GM12875 (cell line): ENCODE results near the gene INA.

Experiments
- H3K4me3 ChIP-seq: one replicate; pipeline ENCODE4 v1.5.1; 2011; ENCODE audit warnings: low read depth, low read length, control low read depth
- TF ChIP-seq, protein P1 (sequence below): IDR thresholded peaks from 2 replicates; pipeline ENCODE4 v1.5.1; 2011; ENCODE audit warnings: low read depth, mild to moderate bottlenecking, control low read depth, inconsistent platforms, low read length, moderate library complexity, borderline replicate concordance; ENCODE audit not compliant: insufficient read depth

INA gene

DNA sequence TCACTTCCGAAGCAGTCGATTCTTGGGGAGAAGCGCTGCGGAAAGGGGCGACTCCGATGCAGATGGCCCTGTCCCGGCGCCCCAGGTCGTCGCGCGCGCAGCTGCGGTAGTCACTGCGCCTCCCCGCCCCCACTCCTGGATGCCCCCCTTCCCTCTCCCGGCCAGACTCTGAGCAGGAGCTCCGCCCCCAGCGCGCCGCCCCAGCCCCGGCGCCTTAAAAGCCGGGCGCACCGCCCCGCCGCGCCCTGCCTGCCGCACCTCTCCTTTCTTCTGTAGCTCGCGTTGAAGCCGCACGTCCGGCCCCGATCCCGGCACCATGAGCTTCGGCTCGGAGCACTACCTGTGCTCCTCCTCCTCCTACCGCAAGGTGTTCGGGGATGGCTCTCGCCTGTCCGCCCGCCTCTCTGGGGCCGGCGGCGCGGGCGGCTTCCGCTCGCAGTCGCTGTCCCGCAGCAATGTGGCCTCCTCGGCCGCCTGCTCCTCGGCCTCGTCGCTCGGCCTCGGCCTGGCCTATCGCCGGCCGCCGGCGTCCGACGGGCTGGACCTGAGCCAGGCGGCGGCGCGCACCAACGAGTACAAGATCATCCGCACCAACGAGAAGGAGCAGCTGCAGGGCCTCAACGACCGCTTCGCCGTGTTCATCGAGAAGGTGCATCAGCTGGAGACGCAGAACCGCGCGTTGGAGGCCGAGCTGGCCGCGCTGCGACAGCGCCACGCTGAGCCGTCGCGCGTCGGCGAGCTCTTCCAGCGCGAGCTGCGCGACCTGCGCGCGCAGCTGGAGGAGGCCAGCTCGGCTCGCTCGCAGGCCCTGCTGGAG lies at the start of gene INA:
INA (plus strand) TSS at position 243 of the 817 bp plus-strand sequence; CDS start at position 317, 74 bp downstream.
- peak within 1 kb of the TSS; percentile 31 for H3K4me3 ChIP-seq
- TF ChIP-seq, protein P1, sequence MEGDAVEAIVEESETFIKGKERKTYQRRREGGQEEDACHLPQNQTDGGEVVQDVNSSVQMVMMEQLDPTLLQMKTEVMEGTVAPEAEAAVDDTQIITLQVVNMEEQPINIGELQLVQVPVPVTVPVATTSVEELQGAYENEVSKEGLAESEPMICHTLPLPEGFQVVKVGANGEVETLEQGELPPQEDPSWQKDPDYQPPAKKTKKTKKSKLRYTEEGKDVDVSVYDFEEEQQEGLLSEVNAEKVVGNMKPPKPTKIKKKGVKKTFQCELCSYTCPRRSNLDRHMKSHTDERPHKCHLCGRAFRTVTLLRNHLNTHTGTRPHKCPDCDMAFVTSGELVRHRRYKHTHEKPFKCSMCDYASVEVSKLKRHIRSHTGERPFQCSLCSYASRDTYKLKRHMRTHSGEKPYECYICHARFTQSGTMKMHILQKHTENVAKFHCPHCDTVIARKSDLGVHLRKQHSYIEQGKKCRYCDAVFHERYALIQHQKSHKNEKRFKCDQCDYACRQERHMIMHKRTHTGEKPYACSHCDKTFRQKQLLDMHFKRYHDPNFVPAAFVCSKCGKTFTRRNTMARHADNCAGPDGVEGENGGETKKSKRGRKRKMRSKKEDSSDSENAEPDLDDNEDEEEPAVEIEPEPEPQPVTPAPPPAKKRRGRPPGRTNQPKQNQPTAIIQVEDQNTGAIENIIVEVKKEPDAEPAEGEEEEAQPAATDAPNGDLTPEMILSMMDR: no peak

DNA sequence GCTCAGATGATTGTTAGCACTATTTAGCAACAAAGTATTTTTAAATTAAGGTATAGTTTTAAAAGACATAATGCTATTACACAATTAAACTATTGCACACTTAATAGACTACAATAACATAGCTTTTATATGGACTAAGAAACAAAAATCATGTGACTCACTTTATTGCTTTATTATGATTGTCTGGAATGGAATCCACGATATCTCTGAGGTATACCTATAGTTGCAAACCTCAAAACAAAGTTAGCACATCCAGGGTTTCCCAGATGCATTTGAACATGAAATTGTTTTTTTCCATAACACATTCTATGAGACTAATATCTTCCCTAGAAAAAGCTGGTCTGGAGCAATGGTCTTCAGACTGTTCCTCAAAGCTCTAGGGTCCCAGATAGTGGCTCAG lies 49.5 kb upstream of the INA start:
- no peak overlapping the region for H3K4me3 ChIP-seq
- TF ChIP-seq, protein P1: no peak

DNA sequence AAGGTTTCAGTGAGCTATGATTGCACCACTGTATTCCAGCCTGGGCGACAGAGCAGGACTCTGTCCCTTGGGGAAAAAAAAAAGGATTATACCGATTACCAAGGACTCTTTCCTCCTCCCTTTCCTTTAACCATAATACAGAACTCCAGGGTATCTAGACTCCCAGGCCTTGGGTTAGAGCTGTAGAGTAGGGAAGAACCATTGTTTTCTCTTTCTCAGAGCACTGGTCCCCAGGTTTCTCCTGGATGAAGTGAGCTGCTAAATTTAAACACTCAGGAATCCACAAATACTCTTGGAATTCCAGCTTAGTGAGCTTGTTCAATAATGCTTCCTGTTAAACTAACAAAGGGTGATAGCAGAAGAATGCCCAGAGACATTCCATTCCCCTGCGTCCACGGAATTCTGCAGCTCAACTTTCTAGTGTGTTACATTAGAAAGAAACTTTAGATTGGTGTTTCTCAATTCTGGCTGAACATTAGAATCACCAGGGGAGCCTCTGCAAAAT lies 45.8 kb upstream of the INA start:
- TF ChIP-seq, protein P1: no peak
- no peak overlapping the region for H3K4me3 ChIP-seq

DNA sequence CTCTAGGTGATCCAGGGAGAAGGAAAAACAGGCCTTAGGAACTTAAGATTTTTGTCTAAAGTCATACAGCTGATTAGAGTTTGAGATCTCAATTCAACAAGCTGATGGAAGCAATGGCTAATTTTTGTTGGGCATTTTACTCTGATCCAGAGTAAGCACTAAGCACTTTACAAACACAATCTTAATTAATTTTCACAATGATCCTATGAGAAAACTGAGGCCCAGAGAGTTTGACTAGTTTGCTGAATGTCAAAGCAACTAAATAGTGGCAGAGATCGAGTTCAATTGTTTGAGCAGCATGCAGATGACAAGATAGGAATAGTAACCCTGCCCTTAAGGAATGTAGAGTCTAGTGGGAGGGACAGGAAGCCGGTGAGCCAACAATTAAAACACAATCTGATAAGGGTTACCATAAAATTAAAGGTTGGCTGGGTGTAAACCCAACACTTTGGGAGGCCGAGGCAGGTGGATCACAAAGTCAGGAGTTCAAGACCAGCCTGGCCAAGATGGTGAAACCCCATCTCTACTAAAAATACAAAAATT lies 44.7 kb upstream of the INA start:
- TF ChIP-seq, protein P1: no peak
- no peak overlapping the region for H3K4me3 ChIP-seq

DNA sequence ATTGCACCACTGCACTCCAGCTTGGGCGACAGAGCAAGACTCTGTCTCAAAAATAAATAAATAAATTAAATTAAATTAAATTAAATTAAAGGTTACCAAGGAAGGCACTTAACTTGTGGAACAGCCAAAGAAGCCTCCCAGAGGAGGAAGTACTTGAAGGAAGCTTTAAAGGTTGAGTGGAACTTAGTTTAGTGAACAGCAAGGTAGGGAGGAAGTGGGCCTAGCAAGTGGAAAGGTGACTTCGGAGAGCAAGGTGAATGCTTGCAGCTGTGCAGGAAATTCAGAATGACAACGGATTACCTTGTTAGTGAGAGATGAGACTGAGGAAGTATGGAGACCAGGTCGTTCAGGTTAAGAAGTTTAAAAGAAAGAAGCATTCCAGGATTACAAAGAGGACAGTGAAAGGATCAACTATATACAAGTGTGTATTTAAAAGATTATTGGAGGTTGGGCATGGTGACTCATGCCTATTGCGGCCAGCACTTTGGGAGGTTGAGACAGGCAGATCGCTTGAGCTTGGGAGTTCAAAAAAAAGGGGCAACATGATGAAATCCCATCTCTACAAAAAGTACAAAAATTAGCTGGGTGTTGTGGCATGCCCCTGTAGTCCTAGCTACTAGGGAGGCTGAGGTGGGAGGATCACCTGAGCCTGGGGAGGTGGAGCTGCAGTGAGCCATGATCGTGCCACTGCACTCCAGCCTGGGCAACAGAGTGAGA lies 44.0 kb upstream of the INA start:
- TF ChIP-seq, protein P1: no peak
- no peak overlapping the region for H3K4me3 ChIP-seq

DNA sequence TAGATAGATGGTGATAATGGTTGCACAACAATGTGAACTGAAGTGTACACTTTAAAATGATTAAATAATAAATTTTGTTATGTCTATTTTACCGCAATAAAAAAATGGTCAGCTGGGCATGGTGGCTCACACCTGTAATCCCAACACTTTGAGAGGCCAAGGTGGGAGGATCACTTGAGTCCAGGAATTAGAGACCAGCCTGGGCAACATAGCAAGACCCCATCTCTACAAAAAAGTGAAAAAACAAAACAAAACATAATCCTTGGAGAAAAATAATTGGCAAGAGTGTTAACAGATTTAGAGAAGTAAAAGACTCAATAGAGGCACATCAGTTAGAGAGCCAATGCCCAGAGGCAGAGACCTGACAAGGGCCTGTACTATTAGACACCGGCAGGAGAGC lies 41.2 kb upstream of the INA start:
- TF ChIP-seq, protein P1: no peak

More for the DNA sequence above, 41.2 kb upstream of the INA start:
- no peak overlapping the region for H3K4me3 ChIP-seq
